Mesothelial cell of epicardium (in vitro differentiated cells): ENCODE data around the gene PDZK1. TPM values are rescaled to one million over a fixed set of nuclear protein-coding genes. Genes with fewer than 3 reads are reported as not detected.

Source experiments
- DNase-seq, 2 experiments: peaks; one replicate each; pipeline ENCODE4 v3.0.0; 2021; ENCODE audit warnings: low spot score in 2 of 2; ENCODE audit not compliant: unreplicated experiment in 2 of 2
- H3K27ac Mint-ChIP-seq: 2 replicates; pipeline ENCODE4 v1.8.0; 2021; ENCODE audit warnings: mixed read lengths
- H3K27me3 Mint-ChIP-seq: 2 replicates; pipeline ENCODE4 v1.8.0; 2021; ENCODE audit warnings: low read depth, mixed read lengths
- H3K36me3 Mint-ChIP-seq: 2 replicates; pipeline ENCODE4 v1.8.0; 2021; ENCODE audit warnings: mixed read lengths
- H3K4me1 Mint-ChIP-seq: 2 replicates; pipeline ENCODE4 v1.8.0; 2021; ENCODE audit warnings: mixed read lengths
- H3K4me3 Mint-ChIP-seq: 2 replicates; pipeline ENCODE4 v1.8.0; 2021; ENCODE audit warnings: mild to moderate bottlenecking, moderate library complexity, mixed read lengths
- H3K9me3 Mint-ChIP-seq: 2 replicates; pipeline ENCODE4 v1.8.0; 2021; ENCODE audit warnings: mixed read lengths
- CTCF ChIP-seq: fragments of 200-600 bp; sonication (generic); IDR thresholded peaks from one replicate; pipeline ENCODE4 v1.5.0; 2021; ENCODE audit warnings: antibody characterized with exemption; ENCODE audit not compliant: unreplicated experiment
- total RNA-seq: library from RNA; stranded (reverse); gene quantifications from 3 replicates; pipeline ENCODE4 v1.2.1, GENCODE V29; 2021

The PDZK1 gene
- total RNA-seq: 0.34 to 0.64 TPM (median 0.51 TPM) in 3 replicates

GRCh38 chr1:145707183-145707867, at the start of gene PDZK1:
Gene PDZK1, minus strand, starts transcription at chr1:145707368. Its CDS starts 19,347 bp downstream, at chr1:145688021.
- no peak within 1 kb of the TSS for H3K4me3 Mint-ChIP-seq
- no peaks in the 10 kb centered on the region for H3K9me3 Mint-ChIP-seq
- no peak within 1 kb of the TSS for H3K27ac Mint-ChIP-seq
- H3K4me1 Mint-ChIP-seq: peaks cover 17% of the 10 kb centered on the region
- no peak for DNase-seq
- no peaks in the 10 kb centered on the region for H3K36me3 Mint-ChIP-seq
- H3K27me3 Mint-ChIP-seq: peaks cover 3% of the 10 kb centered on the region
- no peak for TF ChIP-seq CTCF

- no peak for DNase-seq
- Mint-ChIP-seq H3K4me1 (no peaks in the 10 kb centered on the region), H3K27ac (peak overlapping the region; percentile 18), H3K4me3 (no peak overlapping the region), H3K9me3 (no peaks in the 10 kb centered on the region), H3K27me3 (no peaks in the 10 kb centered on the region), H3K36me3 (peaks cover 26% of the 10 kb centered on the region)
- no peak for TF ChIP-seq CTCF
Measured at GRCh38 chr1:145751491-145752037, 44.4 kb upstream of the PDZK1 start.

- Mint-ChIP-seq H3K36me3 (peaks cover 19% of the 10 kb centered on the region), H3K27ac (no peak overlapping the region)
- no peak for DNase-seq
Measured at GRCh38 chr1:145750426-145750825, 43.3 kb upstream of the PDZK1 start.

GRCh38 chr1:145747398-145748247, 40.5 kb upstream of the PDZK1 start:
- no peak overlapping the region for H3K4me3 Mint-ChIP-seq
- no peaks in the 10 kb centered on the region for H3K27me3 Mint-ChIP-seq
- no peaks in the 10 kb centered on the region for H3K9me3 Mint-ChIP-seq
- DNase-seq: no peak
- no peak for TF ChIP-seq CTCF
- H3K36me3 Mint-ChIP-seq: peaks cover 38% of the 10 kb centered on the region
- H3K4me1 Mint-ChIP-seq: no peaks in the 10 kb centered on the region
- no peak overlapping the region for H3K27ac Mint-ChIP-seq

More at GRCh38 chr1:145750426-145750825, 43.3 kb upstream of the PDZK1 start:
- H3K4me3 Mint-ChIP-seq: no peak overlapping the region
- no peak for TF ChIP-seq CTCF
- H3K27me3 Mint-ChIP-seq: no peaks in the 10 kb centered on the region
- no peaks in the 10 kb centered on the region for H3K4me1 Mint-ChIP-seq
- H3K9me3 Mint-ChIP-seq: no peaks in the 10 kb centered on the region

- no peak for TF ChIP-seq CTCF
- H3K36me3 Mint-ChIP-seq: peaks cover 31% of the 10 kb centered on the region
Measured at GRCh38 chr1:145740269-145740668, 33.1 kb upstream of the PDZK1 start.

More at GRCh38 chr1:145740269-145740668, 33.1 kb upstream of the PDZK1 start:
- Mint-ChIP-seq H3K27me3 (no peaks in the 10 kb centered on the region), H3K9me3 (no peaks in the 10 kb centered on the region), H3K4me1 (no peaks in the 10 kb centered on the region), H3K27ac (no peak overlapping the region), H3K4me3 (no peak overlapping the region)
- no peak for DNase-seq
